ENCODE data around the gene DPYSL5.

The DPYSL5 gene

DNA sequence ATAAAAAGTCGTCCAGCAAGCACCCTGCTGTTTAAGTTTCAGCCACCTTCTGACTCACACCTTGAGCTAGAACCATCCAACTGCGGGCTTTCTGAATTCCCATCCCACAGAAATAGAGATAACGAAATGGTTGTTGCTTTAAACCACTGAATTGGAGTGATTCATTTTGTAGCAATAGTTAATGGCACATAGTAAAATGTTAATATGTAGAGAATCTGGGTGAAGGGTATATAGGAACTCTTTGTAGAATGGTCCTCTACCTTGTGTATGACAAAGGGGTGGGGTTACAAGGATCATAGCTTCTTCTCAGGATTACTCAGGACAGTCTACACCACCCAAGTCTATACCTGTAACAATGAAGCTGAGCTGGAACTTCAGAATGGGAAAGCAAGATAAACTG, 120.1 kb downstream of the DPYSL5 start:
- no peak overlapping the region for H3K4me2 ChIP-seq (ENCODE audit: low read length)
- H2AFZ ChIP-seq (ENCODE audit: low read length): no peak overlapping the region
- no peaks in the 10 kb centered on the region for H3K79me2 ChIP-seq (ENCODE audit: insufficient read depth, low read length)
- H3K36me3 ChIP-seq (ENCODE audit: insufficient read depth, low read length): no peaks in the 10 kb centered on the region
- H3K27me3 ChIP-seq (ENCODE audit: insufficient read depth, low read length): peaks cover 4% of the 10 kb centered on the region
- H3K9ac ChIP-seq (ENCODE audit: low read length): no peak overlapping the region
- no peak overlapping the region for H3K4me3 ChIP-seq (ENCODE audit: low read depth, low read length, poor library complexity, severe bottlenecking)
- H3F3A ChIP-seq (ENCODE audit: insufficient read depth, low read length): no peaks in the 10 kb centered on the region
- TF ChIP-seq CTCF (IDR thresholded peaks at IDR 0.05; ENCODE audit: low read length) (no peak), EZH2 (IDR thresholded peaks at IDR 0.05; ENCODE audit: borderline replicate concordance, low read length) (no peak)
- H3K27ac ChIP-seq (ENCODE audit: low read depth, low read length, poor library complexity, severe bottlenecking): no peak overlapping the region
- no peaks in the 10 kb centered on the region for H3K9me2 ChIP-seq (ENCODE audit: low read depth, low read length)
- H3K4me1 ChIP-seq (ENCODE audit: insufficient read depth, low read length, severe bottlenecking): peaks cover 9% of the 10 kb centered on the region
- no peaks in the 10 kb centered on the region for H3K9me3 ChIP-seq (ENCODE audit: low read length)
- no peaks in the 10 kb centered on the region for H4K20me1 ChIP-seq (ENCODE audit: insufficient read depth, low read length)

DNA sequence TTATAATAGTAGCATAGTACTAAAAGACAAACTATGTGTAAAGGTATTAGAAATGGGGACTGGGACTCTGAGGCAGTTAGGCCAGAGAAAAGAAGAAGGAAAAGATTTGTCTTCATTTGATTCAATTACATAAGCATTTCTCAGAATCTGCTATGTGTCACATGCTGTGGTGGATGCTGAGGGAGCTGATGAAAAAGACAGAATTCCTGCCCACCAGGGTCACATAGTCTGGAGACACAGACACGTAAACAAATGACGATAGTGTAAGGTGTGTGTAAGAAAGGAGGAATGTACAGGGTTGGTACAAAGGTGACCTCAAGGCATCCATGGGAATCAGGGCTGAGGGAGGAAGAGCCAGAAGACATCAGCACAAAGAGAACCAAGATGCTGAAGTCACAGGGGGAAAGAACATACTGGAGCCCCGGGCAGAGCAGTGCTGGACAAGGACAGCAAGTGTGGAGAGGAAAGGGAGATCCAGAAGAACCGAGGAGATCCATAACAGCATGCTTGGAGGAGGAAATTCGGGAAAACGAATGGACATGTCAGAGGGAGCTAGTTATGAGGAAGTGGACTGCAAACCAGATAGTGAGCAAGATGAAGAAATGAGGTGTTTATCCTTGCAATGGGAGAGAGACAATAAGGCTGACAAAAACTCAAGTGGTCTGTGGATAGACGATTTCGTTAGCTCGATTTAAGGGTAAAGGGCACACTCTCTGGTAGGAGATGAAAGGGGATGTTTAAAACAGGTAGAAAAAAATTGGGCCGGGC, 121.3 kb downstream of the DPYSL5 start:
- H3K4me2 ChIP-seq (ENCODE audit: low read length): no peak overlapping the region
- no peak overlapping the region for H3K27ac ChIP-seq (ENCODE audit: low read depth, low read length, poor library complexity, severe bottlenecking)
- no peak for TF ChIP-seq EZH2 (IDR thresholded peaks at IDR 0.05; ENCODE audit: borderline replicate concordance, low read length)
- TF ChIP-seq CTCF (IDR thresholded peaks at IDR 0.05; ENCODE audit: low read length): no peak
- no peak overlapping the region for H3K4me3 ChIP-seq (ENCODE audit: low read depth, low read length, poor library complexity, severe bottlenecking)
- H2AFZ ChIP-seq (ENCODE audit: low read length): no peak overlapping the region
- no peaks in the 10 kb centered on the region for H3K36me3 ChIP-seq (ENCODE audit: insufficient read depth, low read length)
- H3K4me1 ChIP-seq (ENCODE audit: insufficient read depth, low read length, severe bottlenecking): peaks cover 9% of the 10 kb centered on the region
- H3K9me2 ChIP-seq (ENCODE audit: low read depth, low read length): no peaks in the 10 kb centered on the region
- H3K9me3 ChIP-seq (ENCODE audit: low read length): no peaks in the 10 kb centered on the region
- H3K27me3 ChIP-seq (ENCODE audit: insufficient read depth, low read length): peaks cover 4% of the 10 kb centered on the region
- H3K79me2 ChIP-seq (ENCODE audit: insufficient read depth, low read length): no peaks in the 10 kb centered on the region
- H4K20me1 ChIP-seq (ENCODE audit: insufficient read depth, low read length): no peaks in the 10 kb centered on the region
- H3F3A ChIP-seq (ENCODE audit: insufficient read depth, low read length): no peaks in the 10 kb centered on the region
- no peak overlapping the region for H3K9ac ChIP-seq (ENCODE audit: low read length)

GRCh38 chr2:26970244-26970927, 122.5 kb downstream of the DPYSL5 start, which contains the start of gene MAPRE3:
TSS of gene MAPRE3 (plus strand) at chr2:26970637. CDS start at chr2:27022219, 51,582 bp downstream.
- H2AFZ ChIP-seq (ENCODE audit: low read length): no peak within 1 kb of the TSS
- H3K9ac ChIP-seq (ENCODE audit: low read length): peak within 1 kb of the TSS; percentile 38; the same call in 1 of the 2 replicates
- peak within 1 kb of the TSS; percentile 73 for H3K4me2 ChIP-seq (ENCODE audit: low read length)
- peaks cover 9% of the 10 kb centered on the region for H3K4me1 ChIP-seq (ENCODE audit: insufficient read depth, low read length, severe bottlenecking)
- H3F3A ChIP-seq (ENCODE audit: insufficient read depth, low read length): no peaks in the 10 kb centered on the region
- H3K27me3 ChIP-seq (ENCODE audit: insufficient read depth, low read length): peaks cover 4% of the 10 kb centered on the region
- H3K4me3 ChIP-seq (ENCODE audit: low read depth, low read length, poor library complexity, severe bottlenecking): peak within 1 kb of the TSS; percentile 62
- no peaks in the 10 kb centered on the region for H3K36me3 ChIP-seq (ENCODE audit: insufficient read depth, low read length)
- H3K9me3 ChIP-seq (ENCODE audit: low read length): no peaks in the 10 kb centered on the region
- no peaks in the 10 kb centered on the region for H3K9me2 ChIP-seq (ENCODE audit: low read depth, low read length)
- no peaks in the 10 kb centered on the region for H3K79me2 ChIP-seq (ENCODE audit: insufficient read depth, low read length)
- no peak within 1 kb of the TSS for H3K27ac ChIP-seq (ENCODE audit: low read depth, low read length, poor library complexity, severe bottlenecking)
- H4K20me1 ChIP-seq (ENCODE audit: insufficient read depth, low read length): no peaks in the 10 kb centered on the region
- TF ChIP-seq EZH2 (IDR thresholded peaks at IDR 0.05; ENCODE audit: borderline replicate concordance, low read length): no peak
